H1 (cell line): ENCODE results near the gene BTBD10. TPM values are rescaled to one million over a fixed set of nuclear protein-coding genes. Genes with fewer than 3 reads are reported as not detected.

Experiments
- EZH2 ChIP-seq: fragments of 200-600 bp; sonication (generic); IDR thresholded peaks from 2 replicates; pipeline ENCODE4 v1.7.1; 2012; ENCODE audit warnings: low read depth, mild to moderate bottlenecking, moderate library complexity, low read length, inconsistent platforms; ENCODE audit not compliant: severe bottlenecking
- SP2 ChIP-seq: IDR thresholded peaks from 2 replicates; pipeline ENCODE4 v1.6.1; 2012; ENCODE audit warnings: mild to moderate bottlenecking, low read length, inconsistent platforms
- polyA plus RNA-seq, 7 experiments: library from polyadenylated mRNA; depleted of rRNA in 3 of 7; stranded (reverse) in 5 of 7; unstranded in 2 of 7; fragments of >200 nt in 5 of 7; fragments of 200-250 nt in 2 of 7; gene quantifications; 1 replicate in 5 of 7; 2 replicates in 1 of 7; 4 replicates in 1 of 7; pipeline versions ENCODE4 v1.2.1 to v1.2.3, GENCODE V29; 2011 to 2013; ENCODE audit warnings: missing spikeins in 2 of 7, mixed read lengths in 2 of 7
- total RNA-seq: library from RNA; stranded (reverse); fragmentation: NEBNext Ultra II Directional; extraction: Animal tissue kit (Norgen Biotek cat#: 25700); gene quantifications from 2 replicates; pipeline ENCODE4 v1.2.1, GENCODE V29; 2021

The BTBD10 gene
- total and polyA plus RNA-seq, 2 of the 8 experiments (the other 6 are each of a cell fraction or from before 2014, with no cell fraction given): 13.8 to 22.2 TPM

- no peak for TF ChIP-seq EZH2
- no peak for TF ChIP-seq SP2
Observed at GRCh38 chr11:13357232-13357631, 105.8 kb downstream of the BTBD10 start (continued).
